HCT116 (cell line): ENCODE measurements around the gene ABRAXAS1. TPM values are rescaled to one million over a fixed set of nuclear protein-coding genes. Genes with fewer than 3 reads are reported as not detected.

Experiments
- ATAC-seq: fragments of 200-7000 bp; cut with Tn5 transposase; 2 replicates; pipeline ENCODE4 v1.9.1; 2020; ENCODE audit warnings: mild to moderate bottlenecking, moderate library complexity
- BruUV-seq: library from RNA; stranded (reverse); fragments of 400-500 nt; replicated peaks from 2 replicates; lab custom pipeline; 2021; lab: Mats Ljungman, UMichigan
- CTCF ChIA-PET: fragments of 300-600 bp; sonication (Branson Sonifier 250); formaldehyde crosslinking; loops from one replicate; lab custom pipeline; 2021; ENCODE audit warnings: antibody characterized with exemption; lab: Charles Lee
- POLR2A ChIA-PET: fragments of 300-600, 350-600 bp; sonication (Branson Sonifier 250); formaldehyde crosslinking; loops from one replicate; lab custom pipeline; 2021; ENCODE audit warnings: antibody characterized with exemption; lab: Charles Lee
- RAD21 ChIA-PET, 2 experiments: fragments of 300-600 bp; sonication (Branson Sonifier 250); formaldehyde crosslinking; loops; one replicate each; lab custom pipeline; 2023; ENCODE audit warnings: low total read pairs in 2 of 2; ENCODE audit not compliant: uncharacterized antibody in 2 of 2, unreplicated experiment in 2 of 2, low non-redundant PET in 1 of 2; lab: Charles Lee
- DNase-seq: peaks from one replicate; pipeline ENCODE4 v3.0.0-alpha.2; 2010; ENCODE audit warnings: low read depth, low spot score
- H2AFZ ChIP-seq: fragments of 200-600 bp; shearing (Covaris generic), sonication (generic); 2 replicates; pipeline ENCODE4 v1.6.1; 2017; ENCODE audit warnings: low read depth, mixed run types, mixed read lengths, antibody characterized with exemption, low read length; ENCODE audit not compliant: poor library complexity, severe bottlenecking
- H3K27ac ChIP-seq: 2 replicates; pipeline ENCODE4 v1.5.1; 2012; ENCODE audit warnings: low read depth, low read length
- H3K27me3 ChIP-seq: fragments of 200-600 bp; sonication (generic); 2 replicates; pipeline ENCODE4 v1.6.1; 2016; ENCODE audit warnings: mixed run types, low read length, mixed read lengths; ENCODE audit not compliant: insufficient read depth
- H3K36me3 ChIP-seq, 2 experiments: fragments of 200-500 bp in 1 of 2; fragments of 200-600 bp in 1 of 2; sonication (Bioruptor generic) in 1 of 2; sonication (generic) in 1 of 2; 2 replicates each; pipeline versions ENCODE4 v1.5.1 to v1.6.1; 2014 to 2016; ENCODE audit warnings: low read length in 2 of 2, inconsistent platforms in 1 of 2, mixed read lengths in 1 of 2, mixed run types in 1 of 2; ENCODE audit not compliant: insufficient read depth in 2 of 2, control insufficient read depth in 1 of 2
- H3K4me1 ChIP-seq, 2 experiments: fragments of 200-600 bp in 1 of 2; sonication (generic) in 1 of 2; 2 replicates each; pipeline versions ENCODE4 v1.5.1 to v1.6.1; 2012 to 2017; ENCODE audit warnings: low read length in 2 of 2, inconsistent platforms in 1 of 2, mild to moderate bottlenecking in 1 of 2, mixed read lengths in 1 of 2, mixed run types in 1 of 2, moderate library complexity in 1 of 2; ENCODE audit not compliant: insufficient read depth in 2 of 2, control insufficient read depth in 1 of 2
- H3K4me2 ChIP-seq: fragments of 200-600 bp; sonication (generic); 2 replicates; pipeline ENCODE4 v1.6.1; 2017; ENCODE audit warnings: mixed run types, low read length, mixed read lengths
- H3K4me3 ChIP-seq, 2 experiments: fragments of 200-600 bp in 1 of 2; sonication (generic) in 1 of 2; replicated peaks in 1 of 2; 2 replicates each; pipeline ENCODE4 v1.5.1; 2011 to 2016; ENCODE audit warnings: low read length in 2 of 2, control low read depth in 1 of 2, low read depth in 1 of 2, mild to moderate bottlenecking in 1 of 2, mixed read lengths in 1 of 2, mixed run types in 1 of 2
- H3K79me2 ChIP-seq: fragments of 200-600 bp; sonication (generic); 2 replicates; pipeline ENCODE4 v1.6.1; 2017; ENCODE audit warnings: mild to moderate bottlenecking, mixed run types, low read length, moderate library complexity, mixed read lengths; ENCODE audit not compliant: insufficient read depth
- H3K9ac ChIP-seq: fragments of 200-600 bp; sonication (generic); 2 replicates; pipeline ENCODE4 v1.6.1; 2016; ENCODE audit warnings: low read length, mixed read lengths
- H3K9me2 ChIP-seq: fragments of 200-600 bp; sonication (generic), shearing (Covaris generic); 2 replicates; pipeline ENCODE4 v1.6.1; 2017; ENCODE audit warnings: mixed run types, mild to moderate bottlenecking, moderate library complexity; ENCODE audit not compliant: insufficient read depth
- H3K9me3 ChIP-seq, 2 experiments: fragments of 200-500 bp in 1 of 2; fragments of 200-600 bp in 1 of 2; sonication (Bioruptor generic) in 1 of 2; sonication (generic) in 1 of 2; 2 replicates each; pipeline ENCODE4 v1.6.1; 2014 to 2017; ENCODE audit warnings: low read length in 2 of 2, mixed read lengths in 2 of 2, inconsistent platforms in 1 of 2, low read depth in 1 of 2, mild to moderate bottlenecking in 1 of 2, mixed run types in 1 of 2, moderate library complexity in 1 of 2; ENCODE audit not compliant: control insufficient read depth in 1 of 2, insufficient read depth in 1 of 2
- H4K20me1 ChIP-seq: fragments of 200-600 bp; sonication (generic), shearing (Covaris generic); 2 replicates; pipeline ENCODE4 v1.6.1; 2017; ENCODE audit warnings: mixed run types, mild to moderate bottlenecking, moderate library complexity; ENCODE audit not compliant: insufficient read depth
- ATF3 ChIP-seq: IDR thresholded peaks from 2 replicates; pipeline ENCODE4 v1.6.1; 2012
- CBX3 ChIP-seq: IDR thresholded peaks from 2 replicates; pipeline ENCODE4 v1.6.1; 2012; ENCODE audit warnings: low read depth
- EZH2phosphoT487 ChIP-seq: fragments of 200-600 bp; IDR thresholded peaks from 2 replicates; pipeline ENCODE4 v1.6.1; 2018; ENCODE audit warnings: antibody characterized with exemption, borderline replicate concordance
- FOSL1 ChIP-seq: IDR thresholded peaks from 2 replicates; pipeline ENCODE4 v1.6.1; 2012; ENCODE audit warnings: low read depth
- JUND ChIP-seq: IDR thresholded peaks from 2 replicates; pipeline ENCODE4 v1.6.1; 2012
- POLR2A ChIP-seq: IDR thresholded peaks from 2 replicates; pipeline ENCODE4 v1.7.0; 2011; ENCODE audit warnings: borderline replicate concordance; ENCODE audit not compliant: insufficient read depth, insufficient read length; ENCODE audit errors: extremely low read depth
- POLR2AphosphoS5 ChIP-seq: IDR thresholded peaks from 2 replicates; pipeline ENCODE4 v1.6.1; 2011; ENCODE audit warnings: mild to moderate bottlenecking, low read depth, low read length, moderate library complexity
- RAD21 ChIP-seq: IDR thresholded peaks from 2 replicates; pipeline ENCODE4 v1.6.1; 2012; ENCODE audit warnings: low read depth, mild to moderate bottlenecking
- SIN3A ChIP-seq: IDR thresholded peaks from 2 replicates; pipeline ENCODE4 v1.6.1; 2012; ENCODE audit warnings: low read depth
- SP1 ChIP-seq: IDR thresholded peaks from 2 replicates; pipeline ENCODE4 v1.6.1; 2012; ENCODE audit warnings: low read depth
- SRF ChIP-seq: IDR thresholded peaks from 2 replicates; pipeline ENCODE4 v1.6.1; 2012; ENCODE audit warnings: low read depth
- intact Hi-C: fragments of 100-400 bp; cut with micrococcal nuclease; formaldehyde crosslinking; loops from 2 replicates; pipeline ENCODE4 v1.10.0; 2022
- total RNA-seq: library from RNA; stranded (reverse); gene quantifications from one replicate; pipeline ENCODE4 v1.2.1, GENCODE V29; 2021; ENCODE audit not compliant: unreplicated experiment

ABRAXAS1 gene
- total RNA-seq, 1 experiment from 2014 or later, result 23.3 TPM

DNA sequence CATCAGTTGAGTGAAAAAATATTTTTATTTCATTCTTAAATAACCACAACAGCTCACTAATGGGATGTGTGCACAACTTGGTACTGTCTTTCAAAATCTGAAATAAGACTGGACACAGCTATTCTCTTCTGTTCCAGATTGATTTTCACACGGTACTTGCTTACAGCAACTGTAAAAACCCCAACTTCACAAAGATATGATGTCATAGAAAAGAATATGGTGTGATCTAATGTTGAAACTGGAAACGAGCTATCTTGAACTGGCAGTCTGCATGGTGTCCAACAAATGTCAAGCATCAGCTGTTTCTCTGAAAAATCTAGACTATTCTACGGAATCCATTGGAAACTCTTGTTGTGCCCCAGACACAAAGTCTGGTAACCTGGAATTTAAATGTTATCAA lies 44.0 kb downstream of the ABRAXAS1 start:
- no peak overlapping the region for H2AFZ ChIP-seq
- no peaks in the 10 kb centered on the region for H4K20me1 ChIP-seq
- POLR2A ChIA-PET, result no interaction called here
- H3K4me1 ChIP-seq, result no peaks in the 10 kb centered on the region
- DNase-seq, result no peak
- no TSS peak for BruUV-seq
- H3K4me3 ChIP-seq, result no peak overlapping the region
- no peaks in the 10 kb centered on the region for H3K79me2 ChIP-seq
- H3K9me3 ChIP-seq, result no peaks in the 10 kb centered on the region
- TF ChIP-seq FOSL1 (no peak), JUND (no peak), CBX3 (no peak), EZH2phosphoT487 (no peak)
- TF ChIP-seq, all 23 proteins: peak for 0
- no peak for ATAC-seq
- ChIA-PET RAD21 (no interaction called here), CTCF (no interaction called here)
- intact Hi-C loops, result no loop called here
- Histone ChIP-seq H3K9ac (no peak overlapping the region), H3K9me2 (no peaks in the 10 kb centered on the region), H3K36me3 (peaks cover 0 to 4% of the 10 kb centered on the region in 2 experiments; a peak in 1 of 4 replicates), H3K4me2 (no peak overlapping the region), H3K27me3 (no peaks in the 10 kb centered on the region), H3K27ac (no peak overlapping the region)

DNA sequence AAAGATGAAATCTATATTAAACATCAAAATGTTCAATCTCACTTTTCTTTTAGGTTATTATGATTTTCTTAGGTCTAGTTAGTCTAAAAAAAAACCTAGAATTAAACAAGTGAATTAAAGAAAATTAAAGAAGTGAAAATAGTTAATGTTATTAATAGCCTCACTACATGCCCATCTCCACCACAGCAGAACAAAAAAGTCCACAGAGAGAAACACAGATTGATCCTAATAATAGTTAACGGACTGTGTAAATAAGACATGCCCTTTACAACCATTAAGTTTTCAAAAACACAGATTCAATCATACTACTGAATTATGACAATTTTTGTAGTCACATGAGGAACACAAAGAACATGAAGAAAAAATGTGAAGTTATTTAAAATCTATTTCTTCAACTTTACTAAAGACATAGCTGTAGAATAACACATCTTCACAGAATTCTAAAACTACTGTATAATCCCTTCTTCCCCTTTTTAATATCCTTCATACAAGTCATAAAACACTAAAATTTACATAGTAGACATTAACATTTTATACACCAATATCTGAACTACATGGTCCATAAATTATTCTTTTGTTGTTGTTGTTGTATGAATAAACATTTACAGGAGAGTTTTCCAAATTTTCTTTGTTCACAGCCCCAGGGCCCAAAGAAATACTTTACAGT lies 44.6 kb downstream of the ABRAXAS1 start:
- intact Hi-C loops, result no loop called here
- no peak overlapping the region for H2AFZ ChIP-seq
- TF ChIP-seq SRF, result no peak
- TF ChIP-seq RAD21, result no peak
- no peak for TF ChIP-seq CBX3
- no peak for TF ChIP-seq POLR2AphosphoS5
- no peak for TF ChIP-seq SP1
- TF ChIP-seq FOSL1, result no peak
- TF ChIP-seq SIN3A, result no peak
- TF ChIP-seq JUND, result no peak
- no peak for TF ChIP-seq POLR2A
- no peak for TF ChIP-seq ATF3
- TF ChIP-seq, all 23 proteins: peak for 0
- Histone ChIP-seq H3K4me2 (no peak overlapping the region), H3K9me3 (no peaks in the 10 kb centered on the region), H3K9me2 (no peaks in the 10 kb centered on the region), H3K4me3 (no peak overlapping the region), H4K20me1 (no peaks in the 10 kb centered on the region), H3K27me3 (no peaks in the 10 kb centered on the region), H3K79me2 (no peaks in the 10 kb centered on the region), H3K4me1 (no peaks in the 10 kb centered on the region), H3K36me3 (peaks cover 0 to 4% of the 10 kb centered on the region in 2 experiments; a peak in 1 of 4 replicates), H3K27ac (no peak overlapping the region), H3K9ac (no peak overlapping the region)
- no TSS peak for BruUV-seq
- ChIA-PET POLR2A (no interaction called here), CTCF (no interaction called here), RAD21 (no interaction called here)
- no peak for DNase-seq
- ATAC-seq, result no peak
